HG03097 (cell line): Measurements from ENCODE around the gene PPFIBP1.
"Not testable (repeated sequence)": the region's sequence is repeated elsewhere in the genome, so short reads cannot be mapped to it uniquely, and the experiment has no call there.

Experiments
- ATAC-seq: cut with Tn5 transposase; IDR thresholded peaks from one replicate; pipeline ENCODE4 v1.9.1; 2021; ENCODE audit not compliant: unreplicated experiment, low FRiP score

Gene PPFIBP1

GRCh38 chr12:27555925-27556778 is 32.1 kb downstream of the PPFIBP1 start:
- ATAC-seq: no peak

GRCh38 chr12:27560126-27560525 is 36.1 kb downstream of the PPFIBP1 start:
- no peak for ATAC-seq

GRCh38 chr12:27561535-27562350 is 37.7 kb downstream of the PPFIBP1 start:
- ATAC-seq: no peak

- ATAC-seq: no peak
Observed at GRCh38 chr12:27564612-27565213, 40.7 kb downstream of the PPFIBP1 start.

GRCh38 chr12:27566159-27566558 is 42.2 kb downstream of the PPFIBP1 start:
- ATAC-seq: no peak

GRCh38 chr12:27566626-27567025 is 42.6 kb downstream of the PPFIBP1 start:
- ATAC-seq: no peak

GRCh38 chr12:27571463-27571862 is 47.5 kb downstream of the PPFIBP1 start:
- no peak for ATAC-seq

- no peak for ATAC-seq
Observed at GRCh38 chr12:27572486-27573255, 48.7 kb downstream of the PPFIBP1 start.

GRCh38 chr12:27573972-27574371 is 50.0 kb downstream of the PPFIBP1 start:
- no peak for ATAC-seq

GRCh38 chr12:27575090-27575761 is 51.2 kb downstream of the PPFIBP1 start:
- no peak for ATAC-seq

GRCh38 chr12:27575762-27576118 is 51.7 kb downstream of the PPFIBP1 start:
- no peak for ATAC-seq

- no peak for ATAC-seq
Observed at GRCh38 chr12:27576667-27577347, 52.8 kb downstream of the PPFIBP1 start.

GRCh38 chr12:27577688-27578087 is 53.7 kb downstream of the PPFIBP1 start:
- ATAC-seq: no peak

GRCh38 chr12:27578689-27579372 is 54.8 kb downstream of the PPFIBP1 start:
- no peak for ATAC-seq

GRCh38 chr12:27580561-27581330 is 56.7 kb downstream of the PPFIBP1 start:
- ATAC-seq: no peak

- ATAC-seq: not testable (repeated sequence)
Observed at GRCh38 chr12:27581331-27581671, 57.3 kb downstream of the PPFIBP1 start.

GRCh38 chr12:27581833-27582232 is 57.8 kb downstream of the PPFIBP1 start:
- ATAC-seq: not testable (repeated sequence)

- not testable (repeated sequence) for ATAC-seq
Observed at GRCh38 chr12:27582445-27582844, 58.4 kb downstream of the PPFIBP1 start.
